Motor neuron (in vitro differentiated cells): ENCODE results near the gene TERF2IP. TPM values are rescaled to one million over a fixed set of nuclear protein-coding genes. Genes with fewer than 3 reads are reported as not detected.

Experiments
- ATAC-seq, 8 experiments: fragments of 200-7000 bp; cut with Tn5 transposase; replicated peaks in 6 of 8; 2 replicates each; pipeline ENCODE4 v1.8.0; 2021; ENCODE audit warnings: mild to moderate bottlenecking in 8 of 8, moderate library complexity in 8 of 8
- H3K27ac ChIP-seq, 2 donors: fragments of 250-450 bp; sonication (Bioruptor Pico); 2 replicates each; pipeline ENCODE4 v1.9.0; 2021; ENCODE audit warnings: antibody characterized with exemption in 2 of 2, mild to moderate bottlenecking in 2 of 2, moderate library complexity in 1 of 2
- H3K4me1 ChIP-seq, 2 donors: fragments of 250-450 bp; sonication (Bioruptor Pico); replicated peaks in 1 of 2; 2 replicates each; pipeline ENCODE4 v1.6.1; 2021; ENCODE audit warnings: antibody characterized with exemption in 2 of 2, mild to moderate bottlenecking in 2 of 2, moderate library complexity in 1 of 2
- H3K4me3 ChIP-seq, 5 donors: fragments of 250-450 bp; sonication (Bioruptor Pico); 2 replicates each; pipeline ENCODE4 v1.9.0; 2021; ENCODE audit warnings: antibody characterized with exemption in 5 of 5, mild to moderate bottlenecking in 5 of 5, moderate library complexity in 4 of 5
- WGBS, 10 experiments: fragments of 450-650 bp; shearing (Covaris generic); methylation state at CpG; one replicate each; pipeline ENCODE4 v1.0.0; 2022; 5-methylcytosine and 5-hydroxymethylcytosine counted together
- in situ Hi-C, 9 experiments: fragments of 400-800 bp; cut with MboI; loops; one replicate each; pipeline ENCODE4 v1.15.0; 2021; ENCODE audit warnings: low sequenced_read_pairs in 9 of 9, low pct_unique_long_range_greater_than_20kb in 2 of 9; ENCODE audit not compliant: unreplicated experiment in 9 of 9
- total RNA-seq, 8 experiments: library from RNA; unstranded; fragments of 300-600 nt; gene quantifications; 2 replicates each; pipeline versions ENCODE4 v1.2.3 to v1.2.4, GENCODE V29; 2022

TERF2IP gene
- total RNA-seq, 8 experiments from 2014 or later: 55.4 to 212 (median 150) TPM

DNA sequence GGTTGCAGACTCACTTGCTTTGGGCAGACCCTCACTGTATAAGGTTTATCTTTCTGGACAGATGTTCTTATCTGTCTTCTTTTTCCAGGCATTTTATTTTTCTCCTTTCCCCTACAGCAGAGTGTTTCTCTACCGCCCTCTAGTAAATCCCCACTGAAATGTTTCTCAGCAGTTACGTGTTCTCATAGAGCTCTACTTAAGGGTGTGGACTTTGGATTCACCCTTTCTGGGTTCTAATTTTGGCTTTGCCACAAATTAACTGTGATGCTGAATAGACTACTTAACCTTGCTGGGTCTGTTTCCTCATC, 26.4 kb upstream of the TERF2IP start:
- peak in 2 of 8 experiments; percentile 4 to 5 for ATAC-seq
- in situ Hi-C loops: loop anchor here in 1 of 9 experiments (25.0 kb wide), 1 partner anchor 159 kb away; the partner anchor contains the start of gene TMEM170A
- Histone ChIP-seq H3K27ac (no peak overlapping the region), H3K4me1 (peaks cover 14 to 17% of the 10 kb centered on the region in 2 donors), H3K4me3 (peak overlapping the region in 4 of 5 donors; percentile 1 to 48 (median 9))
- 5 to 71% (median 40%) methylated on average over 1 to 2 of the region's 2 CpGs; no CpG with 5 or more reads in 1 of the 10 experiments for WGBS, 10 experiments

DNA sequence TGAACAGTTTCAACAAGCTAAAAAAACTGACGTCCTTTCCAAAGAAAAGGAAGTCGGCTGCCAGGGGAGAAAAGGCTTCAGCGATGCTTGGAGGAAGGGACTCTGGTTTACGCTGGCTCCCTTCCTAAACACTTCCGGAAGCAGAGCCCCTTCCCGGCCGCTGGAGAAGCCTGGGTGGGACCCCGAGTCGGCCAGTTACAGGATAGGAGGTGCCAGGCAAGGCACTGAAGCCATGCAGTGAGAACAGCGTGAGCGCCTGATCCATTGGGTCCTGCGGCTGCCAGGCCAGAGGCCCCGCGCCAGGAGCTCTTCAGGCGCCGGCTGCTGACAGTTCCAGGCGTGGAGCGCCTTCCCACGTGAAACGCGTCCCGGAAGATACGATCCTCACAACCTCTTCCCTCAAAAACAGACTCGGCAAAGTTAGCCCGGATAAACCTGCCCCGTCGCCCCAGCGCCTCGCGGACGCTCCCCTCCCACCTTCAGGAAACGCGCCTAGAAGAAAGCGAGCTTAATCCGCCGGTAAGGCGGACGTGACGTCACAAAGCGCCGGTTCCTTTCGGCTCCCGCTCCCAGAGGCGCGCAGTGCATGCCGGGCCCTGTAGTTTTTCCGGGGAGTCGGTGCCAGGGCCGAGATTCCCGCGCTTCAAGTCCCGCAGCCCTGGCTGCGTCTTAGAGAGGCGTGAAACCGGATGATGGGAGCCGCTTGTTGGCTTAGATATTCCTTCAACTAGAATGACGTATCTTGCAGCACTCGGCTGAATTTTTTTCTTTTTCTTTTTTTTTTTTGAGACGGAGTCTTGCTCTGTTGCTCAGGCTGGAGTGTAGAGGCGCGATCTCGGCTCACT, 24.6 kb upstream of the TERF2IP start, which contains the start of gene ADAT1:
ADAT1 (minus strand) TSS at position 521 of the 845 bp plus-strand sequence. CDS start 2,482 bp downstream, outside the sequence.
- 0 to 9% (median 0%) methylated on average over 1 to 27 of the region's 62 CpGs for WGBS, 10 experiments
- Histone ChIP-seq H3K4me3 (peak within 1 kb of the TSS; percentile 48 to 80 (median 68)), H3K4me1 (peaks cover 14 to 17% of the 10 kb centered on the region in 2 donors), H3K27ac (peak within 1 kb of the TSS; percentile 78)
- in situ Hi-C loops: loop anchor here in 1 of 9 experiments (25.0 kb wide), 1 partner anchor 161 kb away; the partner anchor contains the start of gene TMEM170A
- peak; percentile 87 to 98 (median 96) for ATAC-seq

- no peak for ATAC-seq
- H3K4me3 ChIP-seq: no peak overlapping the region
- H3K4me1 ChIP-seq: peaks cover 14 to 17% of the 10 kb centered on the region in 2 donors
- no peak overlapping the region for H3K27ac ChIP-seq
- WGBS, 10 experiments: 43 to 100% (median 90%) methylated on average over 1 to 4 of the region's 4 CpGs
- in situ Hi-C loops: loop anchor here in 1 of 9 experiments (25.0 kb wide), 2 partner anchors 163 to 1537 kb away; partner anchors contain the start of gene TMEM170A
These were observed 22.6 kb upstream of the TERF2IP start for GRCh38 chr16:75624921-75625334.

GRCh38 chr16:75626806-75627205, 20.8 kb upstream of the TERF2IP start:
- Histone ChIP-seq H3K4me1 (peaks cover 4 to 5% of the 10 kb centered on the region in 2 donors), H3K4me3 (no peak overlapping the region), H3K27ac (no peak overlapping the region)
- in situ Hi-C loops: loop anchor here in 1 of 9 experiments (25.0 kb wide), 1 partner anchor 1535 kb away; no protein-coding TSS in a partner anchor
- ATAC-seq: no peak
- WGBS, 10 experiments: 50 to 100% (median 88%) methylated on average over 1 to 4 of the region's 4 CpGs; no CpG with 5 or more reads in 5 of the 10 experiments

- 48 to 100% (median 82%) methylated on average over 1 to 3 of the region's 3 CpGs; no CpG with 5 or more reads in 1 of the 10 experiments for WGBS, 10 experiments
- Histone ChIP-seq H3K27ac (no peak overlapping the region), H3K4me1 (no peaks in the 10 kb centered on the region), H3K4me3 (no peak overlapping the region)
- in situ Hi-C loops: loop anchor here in 1 of 9 experiments (25.0 kb wide), 1 partner anchor 1534 kb away; no protein-coding TSS in a partner anchor
- peak in 1 of 8 experiments; percentile 25 for ATAC-seq
These were observed 19.7 kb upstream of the TERF2IP start for GRCh38 chr16:75627851-75628250.

- in situ Hi-C loops: loop anchor here in 1 of 9 experiments (25.0 kb wide), 1 partner anchor 1534 kb away; no protein-coding TSS in a partner anchor
- H3K4me3 ChIP-seq: no peak overlapping the region
- no peak overlapping the region for H3K27ac ChIP-seq
- no peaks in the 10 kb centered on the region for H3K4me1 ChIP-seq
- WGBS, 10 experiments: 80 to 100% (median 98%) methylated on average over 1 to 4 of the region's 4 CpGs; no CpG with 5 or more reads in 6 of the 10 experiments
- peak in 1 of 8 experiments; percentile 5 for ATAC-seq
These were observed 19.2 kb upstream of the TERF2IP start for GRCh38 chr16:75628351-75628750.

GRCh38 chr16:75629132-75629531, 18.4 kb upstream of the TERF2IP start:
- H3K4me1 ChIP-seq: no peaks in the 10 kb centered on the region
- ATAC-seq: no peak
- WGBS, 10 experiments: 84 to 100% (median 95%) methylated on average over 2 to 10 of the region's 10 CpGs; no CpG with 5 or more reads in 1 of the 10 experiments
- H3K4me3 ChIP-seq: no peak overlapping the region
- no peak overlapping the region for H3K27ac ChIP-seq
- in situ Hi-C loops: loop anchor here in 1 of 9 experiments (25.0 kb wide), 1 partner anchor 1533 kb away; no protein-coding TSS in a partner anchor

- H3K4me1 ChIP-seq: no peaks in the 10 kb centered on the region
- no peak overlapping the region for H3K27ac ChIP-seq
- no peak overlapping the region for H3K4me3 ChIP-seq
- 83 to 100% (median 89%) methylated on average over 1 to 3 of the region's 3 CpGs; no CpG with 5 or more reads in 6 of the 10 experiments for WGBS, 10 experiments
- ATAC-seq: no peak
- in situ Hi-C loops: loop anchor here in 1 of 9 experiments (25.0 kb wide), 1 partner anchor 1532 kb away; no protein-coding TSS in a partner anchor
These were observed 17.5 kb upstream of the TERF2IP start for GRCh38 chr16:75630052-75630451.

DNA sequence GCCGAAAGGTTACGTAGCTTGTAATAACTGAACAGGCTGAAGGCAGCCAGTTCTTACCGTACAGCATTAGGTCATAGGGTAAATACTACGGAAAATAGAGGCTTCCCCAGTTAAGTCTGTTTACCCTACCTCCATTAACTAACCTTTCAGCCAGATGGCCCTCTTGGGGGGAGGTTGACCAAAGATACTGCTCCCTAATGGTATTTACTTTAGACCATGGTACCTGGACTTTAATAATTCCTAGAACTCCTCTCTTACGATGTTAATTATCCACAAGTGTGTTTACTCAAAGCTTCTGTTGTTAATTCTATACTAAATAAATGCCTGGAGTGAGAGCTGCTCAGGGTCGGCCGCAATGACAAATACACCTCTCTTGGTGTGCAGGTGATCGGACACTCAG, 14.7 kb upstream of the TERF2IP start:
- no peak overlapping the region for H3K4me3 ChIP-seq
- in situ Hi-C loops: loop anchor here in 1 of 9 experiments (25.0 kb wide), 1 partner anchor 1529 kb away; no protein-coding TSS in a partner anchor
- no peak overlapping the region for H3K27ac ChIP-seq
- no peaks in the 10 kb centered on the region for H3K4me1 ChIP-seq
- 88 to 100% (median 97%) methylated on average over 1 to 5 of the region's 8 CpGs for WGBS, 10 experiments
- ATAC-seq: no peak

DNA sequence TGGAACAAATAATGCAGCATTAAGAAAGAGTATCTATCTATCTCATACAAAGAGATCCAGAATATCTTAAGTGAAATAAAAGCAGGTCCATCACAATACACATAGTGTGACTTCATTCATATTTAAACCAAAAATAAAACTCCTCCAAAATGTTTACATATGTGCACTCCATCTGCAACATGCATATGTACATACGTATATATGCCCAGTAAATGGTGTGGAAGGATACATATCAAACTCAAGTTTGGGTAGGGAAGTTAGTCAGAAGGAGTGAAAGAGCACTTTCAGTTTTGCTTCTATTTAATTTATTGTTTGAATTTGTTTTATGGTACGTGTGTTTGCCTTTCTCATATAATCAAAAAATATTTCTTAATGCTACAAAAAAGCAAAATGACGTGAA, 12.5 kb upstream of the TERF2IP start:
- Histone ChIP-seq H3K4me3 (no peak overlapping the region), H3K27ac (no peak overlapping the region), H3K4me1 (no peaks in the 10 kb centered on the region)
- ATAC-seq: peak in 3 of 8 experiments; percentile 78 to 95 (median 84)
- in situ Hi-C loops: loop anchor here in 1 of 9 experiments (25.0 kb wide), 1 partner anchor 1527 kb away; no protein-coding TSS in a partner anchor
- 0 to 100% (median 71%) methylated on average over 1 to 3 of the region's 3 CpGs; no CpG with 5 or more reads in 1 of the 10 experiments for WGBS, 10 experiments

DNA sequence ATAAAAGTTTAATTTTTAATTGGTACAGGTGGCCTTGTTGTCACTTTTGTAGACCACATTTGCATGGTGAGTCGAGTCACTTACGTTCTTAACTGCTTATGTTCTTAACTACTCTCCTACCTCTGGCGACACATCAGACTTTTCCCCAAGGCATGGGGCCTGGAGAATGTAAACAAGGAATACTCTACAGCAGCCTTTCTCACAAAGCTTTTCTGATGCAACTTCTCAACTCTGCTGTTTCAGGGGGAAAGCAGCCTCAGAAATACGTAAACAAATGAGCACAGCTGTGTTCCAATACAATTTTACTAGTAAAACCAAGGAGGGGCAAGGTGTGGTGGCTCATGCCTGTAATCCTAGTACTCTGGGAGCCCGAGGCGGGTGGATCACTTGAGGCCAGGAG, 7.0 kb upstream of the TERF2IP start:
- H3K4me1 ChIP-seq: no peaks in the 10 kb centered on the region
- peak in 2 of 8 experiments; percentile 15 to 65 for ATAC-seq
- no peak overlapping the region for H3K4me3 ChIP-seq
- 57 to 97% (median 91%) methylated on average over 2 to 5 of the region's 6 CpGs; no CpG with 5 or more reads in 3 of the 10 experiments for WGBS, 10 experiments
- H3K27ac ChIP-seq: no peak overlapping the region
- in situ Hi-C loops: loop anchor here in 2 of 9 experiments (10.0 to 25.0 kb wide), 2 partner anchors 124 to 1522 kb away; no protein-coding TSS in a partner anchor

- Histone ChIP-seq H3K4me1 (peaks cover 2 to 4% of the 10 kb centered on the region in 2 donors), H3K27ac (no peak overlapping the region), H3K4me3 (no peak overlapping the region)
- in situ Hi-C loops: loop anchor here in 2 of 9 experiments (10.0 to 25.0 kb wide), 2 partner anchors 120 to 1518 kb away; no protein-coding TSS in a partner anchor
- 65 to 100% (median 96%) methylated on average over 2 to 5 of the region's 7 CpGs; no CpG with 5 or more reads in 1 of the 10 experiments for WGBS, 10 experiments
- ATAC-seq: no peak
These were observed 3.1 kb upstream of the TERF2IP start for GRCh38 chr16:75644240-75645012.
